GM19025 (cell line): ENCODE measurements around the gene BAIAP2.

Experiments
- ATAC-seq: cut with Tn5 transposase; IDR thresholded peaks from one replicate; pipeline ENCODE4 v1.9.1; 2021; ENCODE audit warnings: mild to moderate bottlenecking, low read depth, moderate library complexity; ENCODE audit not compliant: unreplicated experiment

BAIAP2 gene

GRCh38 chr17:81036197-81036941 is 1.4 kb downstream of the BAIAP2 start:
- no peak for ATAC-seq

- ATAC-seq, result no peak
Observed at GRCh38 chr17:81037026-81037797, 2.3 kb downstream of the BAIAP2 start.

- ATAC-seq, result no peak
Observed at GRCh38 chr17:81037798-81038733, 3.1 kb downstream of the BAIAP2 start.

GRCh38 chr17:81039096-81039495 is 4.1 kb downstream of the BAIAP2 start:
- ATAC-seq, result no peak

- no peak for ATAC-seq
Observed at GRCh38 chr17:81039854-81040758, 5.2 kb downstream of the BAIAP2 start.

- ATAC-seq, result no peak
Observed at GRCh38 chr17:81040791-81041337, 5.9 kb downstream of the BAIAP2 start.

GRCh38 chr17:81042606-81043005 is 7.7 kb downstream of the BAIAP2 start:
- no peak for ATAC-seq

GRCh38 chr17:81043319-81043724 is 8.4 kb downstream of the BAIAP2 start:
- no peak for ATAC-seq

- no peak for ATAC-seq
Observed at GRCh38 chr17:81043725-81044427, 8.9 kb downstream of the BAIAP2 start.

- no peak for ATAC-seq
Observed at GRCh38 chr17:81044428-81044763, 9.4 kb downstream of the BAIAP2 start.

- ATAC-seq, result no peak
Observed at GRCh38 chr17:81044764-81045589, 10.0 kb downstream of the BAIAP2 start.

GRCh38 chr17:81045590-81046095 is 10.7 kb downstream of the BAIAP2 start:
- ATAC-seq, result no peak

- no peak for ATAC-seq
Observed at GRCh38 chr17:81046132-81046769, 11.3 kb downstream of the BAIAP2 start.

- no peak for ATAC-seq
Observed at GRCh38 chr17:81046770-81047359, 11.9 kb downstream of the BAIAP2 start.

- ATAC-seq, result no peak
Observed at GRCh38 chr17:81048827-81049371, 13.9 kb downstream of the BAIAP2 start.

GRCh38 chr17:81049372-81049911 is 14.5 kb downstream of the BAIAP2 start:
- ATAC-seq, result no peak
